Keratinocyte (primary cell): ENCODE results near the gene ROCK1. TPM values are rescaled to one million over a fixed set of nuclear protein-coding genes. Genes with fewer than 3 reads are reported as not detected.

Source experiments
- DNase-seq: peaks from one replicate; pipeline ENCODE4 v3.0.0-alpha.2; 2011; ENCODE audit warnings: low read depth, missing footprints, low spot score
- FAIRE-seq: peaks from 2 replicates; lab custom pipeline; 2011; peaks lifted over from hg19 to GRCh38; lab: Jason Lieb, UNC
- H2AFZ ChIP-seq: 2 replicates; pipeline ENCODE4 v1.6.0; 2012; ENCODE audit warnings: low read length, control low read depth, inconsistent platforms; ENCODE audit not compliant: control insufficient read depth
- H3K27ac ChIP-seq: 2 replicates; pipeline ENCODE4 v1.5.1; 2011; ENCODE audit warnings: low read length; ENCODE audit not compliant: control insufficient read depth, insufficient read depth
- H3K27me3 ChIP-seq: 3 replicates; pipeline ENCODE4 v1.6.0; 2011; ENCODE audit warnings: low read length; ENCODE audit not compliant: control insufficient read depth, insufficient read depth; ENCODE audit errors: extremely low read depth
- H3K36me3 ChIP-seq, 2 experiments: 2 replicates in 1 of 2; 3 replicates in 1 of 2; pipeline ENCODE4 v1.5.1; 2011; ENCODE audit warnings: low read length in 2 of 2, mild to moderate bottlenecking in 1 of 2; ENCODE audit not compliant: control insufficient read depth in 2 of 2, insufficient read depth in 2 of 2; ENCODE audit errors: extremely low read depth in 1 of 2
- H3K4me1 ChIP-seq: 3 replicates; pipeline ENCODE4 v1.5.1; 2011; ENCODE audit warnings: low read length; ENCODE audit not compliant: control insufficient read depth, insufficient read depth; ENCODE audit errors: extremely low read depth
- H3K4me2 ChIP-seq: 3 replicates; pipeline ENCODE4 v1.6.0; 2011; ENCODE audit warnings: low read depth, low read length; ENCODE audit not compliant: control insufficient read depth, insufficient read depth; ENCODE audit errors: extremely low read depth
- H3K4me3 ChIP-seq, 3 experiments: fragments of 200-600 bp in 1 of 3; sonication (generic) in 1 of 3; 2 replicates in 2 of 3; 3 replicates in 1 of 3; pipeline ENCODE4 v1.5.1; 2011 to 2016; ENCODE audit warnings: low read length in 3 of 3, mild to moderate bottlenecking in 3 of 3, control low read depth in 2 of 3, inconsistent platforms in 1 of 3, low read depth in 1 of 3, mixed read lengths in 1 of 3, mixed run types in 1 of 3, moderate library complexity in 1 of 3; ENCODE audit not compliant: control insufficient read depth in 2 of 3, insufficient read depth in 2 of 3; ENCODE audit errors: extremely low read depth in 1 of 3
- H3K79me2 ChIP-seq: 2 replicates; pipeline ENCODE4 v1.6.0; 2012; ENCODE audit warnings: low read length; ENCODE audit not compliant: control insufficient read depth, insufficient read depth
- H3K9ac ChIP-seq: 3 replicates; pipeline ENCODE4 v1.6.0; 2011; ENCODE audit warnings: low read length; ENCODE audit not compliant: control insufficient read depth, insufficient read depth; ENCODE audit errors: extremely low read depth
- H3K9me1 ChIP-seq: 3 replicates; pipeline ENCODE4 v1.6.0; 2011; ENCODE audit warnings: low read length; ENCODE audit not compliant: control insufficient read depth, insufficient read depth; ENCODE audit errors: extremely low read depth
- H3K9me3 ChIP-seq: 2 replicates; pipeline ENCODE4 v1.5.1; 2012; ENCODE audit warnings: low read depth, low read length; ENCODE audit not compliant: control insufficient read depth
- H4K20me1 ChIP-seq: 3 replicates; pipeline ENCODE4 v1.6.0; 2011; ENCODE audit warnings: low read length; ENCODE audit not compliant: control insufficient read depth, insufficient read depth; ENCODE audit errors: extremely low read depth
- CTCF ChIP-seq, 3 experiments: IDR thresholded peaks in 1 of 3; conservative IDR thresholded peaks in 1 of 3; optimal IDR thresholded peaks in 1 of 3; 2 replicates in 2 of 3; 3 replicates in 1 of 3; pipeline versions ENCODE3 to v1.5.1; 2011; ENCODE audit warnings: low read length in 3 of 3, mild to moderate bottlenecking in 3 of 3, moderate library complexity in 2 of 3, control low read depth in 1 of 3, inconsistent platforms in 1 of 3; ENCODE audit not compliant: insufficient read depth in 2 of 3; ENCODE audit errors: extremely low read depth in 1 of 3
- EZH2 ChIP-seq: IDR thresholded peaks from one replicate; pipeline ENCODE4 v1.6.1; 2012; ENCODE audit warnings: inconsistent platforms, mild to moderate bottlenecking, low read length, moderate library complexity
- dilution Hi-C: fragments of 300-500 bp; cut with MboI; formaldehyde crosslinking; loops from one replicate; pipeline ENCODE4 v1.7.0; 2020; ENCODE audit warnings: low sequenced_read_pairs; ENCODE audit not compliant: extremely low pct_ligation_motif_present
- polyA plus RNA-seq, 5 experiments: library from polyadenylated mRNA; depleted of rRNA in 3 of 5; stranded (reverse) in 3 of 5; stranded (forward) in 1 of 5; unstranded in 1 of 5; fragments of >200 nt; gene quantifications; 1 replicate in 1 of 5; 2 replicates in 3 of 5; 3 replicates in 1 of 5; pipeline versions ENCODE4 v1.2.1 to v1.2.3, GENCODE V29; 2011 to 2012; ENCODE audit warnings: missing spikeins in 2 of 5, low read depth in 1 of 5, low replicate concordance in 1 of 5

ROCK1 gene
- polyA plus RNA-seq, 1 donor (not counting 4 experiments of a cell fraction or from before 2014, with no cell fraction given), result 25.9 TPM

GRCh38 chr18:21112543-21113105, 1.0 kb upstream of the ROCK1 start:
- peak overlapping the region; percentile 94 for H3K4me2 ChIP-seq
- no peak for FAIRE-seq
- peak overlapping the region; percentile 80 for H3K9ac ChIP-seq

DNA sequence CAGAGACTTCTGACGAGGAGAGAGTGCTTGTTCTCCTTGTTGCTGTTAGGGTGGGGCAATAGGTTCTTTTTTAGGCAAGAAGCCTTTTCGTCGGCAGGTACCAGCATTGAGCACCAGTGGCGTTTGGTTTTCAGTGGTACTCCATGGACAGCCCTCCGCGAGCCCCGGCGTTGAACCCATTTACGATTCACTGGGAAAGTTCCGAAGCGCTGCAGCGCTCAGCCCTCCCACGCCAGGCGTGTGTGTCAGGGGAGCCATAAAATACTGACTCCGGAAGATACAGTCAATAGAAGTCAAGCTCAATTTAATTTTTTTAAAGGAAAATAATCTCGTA, 494 bp upstream of the ROCK1 start:
- no peak for DNase-seq
- peaks cover 44% of the 10 kb centered on the region for H3K79me2 ChIP-seq
- no peaks in the 10 kb centered on the region for H3K27me3 ChIP-seq
- H3K4me2 ChIP-seq, result peak overlapping the region; percentile 94
- no peaks in the 10 kb centered on the region for H3K9me3 ChIP-seq
- dilution Hi-C loops, result no loop called here
- TF ChIP-seq EZH2, result no peak
- no peak for TF ChIP-seq CTCF (optimal IDR thresholded peaks at IDR 0.05 in 1 of 3, IDR thresholded peaks at IDR 0.05 in 1 of 3, conservative IDR thresholded peaks at IDR 0.05 in 1 of 3; ENCODE audit: extremely low read depth in 1 of 3, insufficient read depth in 2 of 3, low read length in 3 of 3)
- peaks cover 13% of the 10 kb centered on the region for H3K4me1 ChIP-seq
- FAIRE-seq, result no peak
- H4K20me1 ChIP-seq, result peaks cover 11% of the 10 kb centered on the region
- H3K27ac ChIP-seq, result peak overlapping the region; percentile 76
- H3K36me3 ChIP-seq, result no peaks in the 10 kb centered on the region
- peak overlapping the region; percentile 64 to 92 (median 78) for H3K4me3 ChIP-seq
- H3K9ac ChIP-seq, result peak overlapping the region; percentile 80
- H3K9me1 ChIP-seq, result no peaks in the 10 kb centered on the region
- H2AFZ ChIP-seq, result peak overlapping the region; percentile 100

More at GRCh38 chr18:21112543-21113105, 1.0 kb upstream of the ROCK1 start:
- peaks cover 13% of the 10 kb centered on the region for H3K4me1 ChIP-seq
- H3K27ac ChIP-seq, result peak overlapping the region; percentile 76
- H3K9me1 ChIP-seq, result no peaks in the 10 kb centered on the region
- H4K20me1 ChIP-seq, result peaks cover 11% of the 10 kb centered on the region
- TF ChIP-seq EZH2 (no peak), CTCF (optimal IDR thresholded peaks at IDR 0.05 in 1 of 3, IDR thresholded peaks at IDR 0.05 in 1 of 3, conservative IDR thresholded peaks at IDR 0.05 in 1 of 3; ENCODE audit: extremely low read depth in 1 of 3, insufficient read depth in 2 of 3, low read length in 3 of 3) (no peak)
- peaks cover 39% of the 10 kb centered on the region for H3K79me2 ChIP-seq
- no peaks in the 10 kb centered on the region for H3K27me3 ChIP-seq
- dilution Hi-C loops, result no loop called here
- DNase-seq, result no peak
- peak overlapping the region; percentile 100 for H2AFZ ChIP-seq
- no peaks in the 10 kb centered on the region for H3K36me3 ChIP-seq
- H3K9me3 ChIP-seq, result no peaks in the 10 kb centered on the region
- H3K4me3 ChIP-seq, result peak overlapping the region; percentile 64 to 92 (median 78)
